Panc1 (cell line): ENCODE measurements around the gene CSMD2. TPM values are rescaled to one million over a fixed set of nuclear protein-coding genes. Genes with fewer than 3 reads are reported as not detected.

Experiments
- ATAC-seq: fragments of 200-7000 bp; cut with Tn5 transposase; 2 replicates; pipeline ENCODE4 v1.9.1; 2020; ENCODE audit warnings: mild to moderate bottlenecking, moderate library complexity
- BruUV-seq: library from RNA; stranded (reverse); fragments of 400-500 nt; replicated peaks from 2 replicates; lab custom pipeline; 2021; lab: Mats Ljungman, UMichigan
- CTCF ChIA-PET: fragments of 300-600 bp; sonication (Branson Sonifier 250); formaldehyde crosslinking; loops from one replicate; lab custom pipeline; 2022; ENCODE audit warnings: antibody characterized with exemption; lab: Charles Lee
- POLR2A ChIA-PET: fragments of 300-600 bp; sonication (Branson Sonifier 250); formaldehyde crosslinking; loops from one replicate; lab custom pipeline; 2022; ENCODE audit warnings: antibody characterized with exemption; lab: Charles Lee
- DNase-seq: peaks from one replicate; pipeline ENCODE4 v3.0.0-alpha.2; 2010; ENCODE audit warnings: low read depth, low spot score
- H3K27ac ChIP-seq: 2 replicates; pipeline ENCODE4 v1.5.1; 2011; ENCODE audit warnings: mild to moderate bottlenecking, low read length, inconsistent platforms
- H3K27me3 ChIP-seq: fragments of 200-500 bp; sonication (Bioruptor generic); 2 replicates; pipeline ENCODE4 v1.6.0; 2014; ENCODE audit warnings: low read length, inconsistent platforms; ENCODE audit not compliant: control insufficient read depth, insufficient read depth
- H3K36me3 ChIP-seq: fragments of 200-500 bp; sonication (Bioruptor generic); 2 replicates; pipeline ENCODE4 v1.5.1; 2014; ENCODE audit warnings: inconsistent platforms, mild to moderate bottlenecking, low read length, moderate library complexity; ENCODE audit not compliant: control insufficient read depth, insufficient read depth
- H3K4me1 ChIP-seq: 2 replicates; pipeline ENCODE4 v1.5.1; 2011; ENCODE audit warnings: inconsistent platforms, mild to moderate bottlenecking, low read length, moderate library complexity; ENCODE audit not compliant: control insufficient read depth, insufficient read depth
- H3K4me3 ChIP-seq, 2 experiments: 2 replicates each; pipeline ENCODE4 v1.5.1; 2011 to 2012; ENCODE audit warnings: low read depth in 2 of 2, low read length in 2 of 2, mild to moderate bottlenecking in 2 of 2, inconsistent platforms in 1 of 2, moderate library complexity in 1 of 2
- H3K9me3 ChIP-seq: fragments of 200-500 bp; sonication (Bioruptor generic); 2 replicates; pipeline ENCODE4 v1.5.1; 2014; ENCODE audit warnings: low read depth, mild to moderate bottlenecking, inconsistent platforms, low read length, moderate library complexity; ENCODE audit not compliant: control insufficient read depth, insufficient read depth
- CTCF ChIP-seq: fragments of 450-650 bp; IDR thresholded peaks from 2 replicates; pipeline ENCODE4 v1.5.1; 2017; ENCODE audit warnings: mild to moderate bottlenecking
- POLR2AphosphoS5 ChIP-seq: IDR thresholded peaks from 2 replicates; pipeline ENCODE4 v1.6.1; 2012; ENCODE audit warnings: mild to moderate bottlenecking, low read depth, low read length, moderate library complexity
- REST ChIP-seq, 2 experiments: IDR thresholded peaks; 2 replicates each; pipeline ENCODE4 v1.6.1; 2011 to 2012; ENCODE audit warnings: low read depth in 2 of 2, control low read depth in 1 of 2, low read length in 1 of 2, mild to moderate bottlenecking in 1 of 2, moderate library complexity in 1 of 2; ENCODE audit not compliant: insufficient read depth in 1 of 2
- SIN3A ChIP-seq: IDR thresholded peaks from 2 replicates; pipeline ENCODE4 v1.6.1; 2012; ENCODE audit warnings: low read depth, mild to moderate bottlenecking, low read length, moderate library complexity, borderline replicate concordance; ENCODE audit not compliant: insufficient read depth
- TCF7L2 ChIP-seq: IDR thresholded peaks from 2 replicates; pipeline ENCODE4 v1.6.1; 2011; ENCODE audit warnings: mild to moderate bottlenecking, low read depth, low read length, inconsistent platforms
- in situ Hi-C: cut with HindIII; loops from 2 replicates; pipeline ENCODE4 v1.10.0; 2016; ENCODE audit warnings: low sequenced_read_pairs, low pct_unique_long_range_greater_than_20kb
- intact Hi-C: fragments of 100-400 bp; cut with micrococcal nuclease; formaldehyde crosslinking; loops from one replicate; pipeline ENCODE4 v1.10.0; 2022; ENCODE audit not compliant: unreplicated experiment
- total RNA-seq: library from RNA; stranded (reverse); gene quantifications from one replicate; pipeline ENCODE4 v1.2.1, GENCODE V29; 2021; ENCODE audit not compliant: unreplicated experiment

CSMD2 gene
- total RNA-seq, 1 experiment from 2014 or later = not detected

- intact Hi-C loops = no loop called here
- BruUV-seq = no TSS peak
- TF ChIP-seq SIN3A (no peak), TCF7L2 (no peak), REST (IDR thresholded peaks at IDR 0.05; ENCODE audit: insufficient read depth in 1 of 2, low read depth in 2 of 2, low read length in 1 of 2) (no peak), CTCF (no peak), POLR2AphosphoS5 (no peak)
- CTCF ChIA-PET = no interaction called here
- Histone ChIP-seq H3K4me3 (no peak overlapping the region), H3K27me3 (peaks cover 7% of the 10 kb centered on the region; the same call in 1 of the 2 replicates), H3K27ac (no peak overlapping the region), H3K36me3 (no peaks in the 10 kb centered on the region), H3K9me3 (no peaks in the 10 kb centered on the region), H3K4me1 (no peaks in the 10 kb centered on the region)
- in situ Hi-C loops = no loop called here
- ATAC-seq (no peak), DNase-seq (no peak)
- POLR2A ChIA-PET = no interaction called here
These were observed 345.6 kb downstream of the CSMD2 start for GRCh38 chr1:33819290-33819912.

GRCh38 chr1:33818071-33818470 lies 347.0 kb downstream of the CSMD2 start:
- DNase-seq (no peak), ATAC-seq (no peak)
- H3K27me3 ChIP-seq = peaks cover 5% of the 10 kb centered on the region; the same call in 1 of the 2 replicates
- TF ChIP-seq POLR2AphosphoS5 = no peak
- TF ChIP-seq SIN3A = no peak
- no peak for TF ChIP-seq TCF7L2
- no peak for TF ChIP-seq REST (IDR thresholded peaks at IDR 0.05; ENCODE audit: insufficient read depth in 1 of 2, low read depth in 2 of 2, low read length in 1 of 2)
- no peak for TF ChIP-seq CTCF
- in situ Hi-C loops (no loop called here), intact Hi-C loops (no loop called here)
- BruUV-seq = no TSS peak
- H3K4me3 ChIP-seq = no peak overlapping the region
- CTCF ChIA-PET = no interaction called here
- H3K36me3 ChIP-seq = no peaks in the 10 kb centered on the region
- H3K27ac ChIP-seq = no peak overlapping the region
- no peaks in the 10 kb centered on the region for H3K9me3 ChIP-seq
- POLR2A ChIA-PET = no interaction called here
- H3K4me1 ChIP-seq = no peaks in the 10 kb centered on the region
